ENCODE data around the gene CCDC90B.

DNA sequence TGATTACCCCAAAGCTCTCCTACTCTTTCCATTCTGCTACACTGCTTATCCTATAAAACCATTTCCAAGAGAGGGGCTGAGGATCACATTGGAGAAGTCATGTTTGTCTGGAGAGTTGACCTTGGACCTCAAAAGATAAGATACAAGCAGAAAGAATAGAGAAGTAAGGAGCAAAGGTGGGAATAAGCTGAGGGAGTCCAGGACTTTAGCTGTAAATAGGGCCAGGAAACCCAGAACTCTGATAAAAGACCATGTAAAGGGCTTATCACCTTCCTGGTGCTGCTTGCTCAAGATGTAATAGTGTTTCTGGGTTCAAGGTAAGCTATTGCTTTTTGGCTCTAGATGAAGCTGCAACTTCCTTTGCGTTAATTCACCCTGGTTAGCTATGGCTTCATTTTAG is 32.8 kb upstream of the CCDC90B start:
- TF ChIP-seq EZH2 (IDR thresholded peaks at IDR 0.05; ENCODE audit: borderline replicate concordance, low read depth, low read length, severe bottlenecking): no peak
- TF ChIP-seq, protein P1, sequence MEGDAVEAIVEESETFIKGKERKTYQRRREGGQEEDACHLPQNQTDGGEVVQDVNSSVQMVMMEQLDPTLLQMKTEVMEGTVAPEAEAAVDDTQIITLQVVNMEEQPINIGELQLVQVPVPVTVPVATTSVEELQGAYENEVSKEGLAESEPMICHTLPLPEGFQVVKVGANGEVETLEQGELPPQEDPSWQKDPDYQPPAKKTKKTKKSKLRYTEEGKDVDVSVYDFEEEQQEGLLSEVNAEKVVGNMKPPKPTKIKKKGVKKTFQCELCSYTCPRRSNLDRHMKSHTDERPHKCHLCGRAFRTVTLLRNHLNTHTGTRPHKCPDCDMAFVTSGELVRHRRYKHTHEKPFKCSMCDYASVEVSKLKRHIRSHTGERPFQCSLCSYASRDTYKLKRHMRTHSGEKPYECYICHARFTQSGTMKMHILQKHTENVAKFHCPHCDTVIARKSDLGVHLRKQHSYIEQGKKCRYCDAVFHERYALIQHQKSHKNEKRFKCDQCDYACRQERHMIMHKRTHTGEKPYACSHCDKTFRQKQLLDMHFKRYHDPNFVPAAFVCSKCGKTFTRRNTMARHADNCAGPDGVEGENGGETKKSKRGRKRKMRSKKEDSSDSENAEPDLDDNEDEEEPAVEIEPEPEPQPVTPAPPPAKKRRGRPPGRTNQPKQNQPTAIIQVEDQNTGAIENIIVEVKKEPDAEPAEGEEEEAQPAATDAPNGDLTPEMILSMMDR (IDR thresholded peaks at IDR 0.05; ENCODE audit: borderline replicate concordance, extremely low read depth, low read length, poor library complexity, severe bottlenecking): no peak

All from DND-41 (cell line).